ENCODE measurements around the gene CCBE1. TPM values are rescaled to one million over a fixed set of nuclear protein-coding genes. Genes with fewer than 3 reads are reported as not detected.
A peak's percentile ranks its signal among the peaks of the same experiment; 100 is the strongest.

Gene CCBE1
- total and polyA plus RNA-seq, 2 of the 4 experiments (the other 2 are of a cell fraction): 64.8 to 148 TPM

GRCh38 chr18:59484561-59485328 is 212.5 kb downstream of the CCBE1 start:
- no peak overlapping the region for H2BK15ac ChIP-seq (ENCODE audit: low read depth, low read length)
- no peak overlapping the region for H3K4me3 ChIP-seq (ENCODE audit: insufficient read depth, low read depth, low read length)
- no peak overlapping the region for H2BK120ac ChIP-seq (ENCODE audit: low read depth, low read length)
- peak overlapping the region; percentile 89; the same call in 1 of the 2 replicates for H3K18ac ChIP-seq (ENCODE audit: low read depth, low read length)
- H3K9me3 ChIP-seq (ENCODE audit: control insufficient read depth, insufficient read depth, low read length): no peaks in the 10 kb centered on the region
- no CpG with 5 or more reads among the region's 8 CpGs for WGBS, 2 experiments (ENCODE audit: extremely low coverage in 2 of 2, insufficient read length in 1 of 2)
- peak overlapping the region; percentile 16; the same call in 1 of the 2 replicates for H3K4me2 ChIP-seq (ENCODE audit: low read depth, low read length)
- ChIA-PET CTCF (interaction anchor here (0.5 to 1.2 kb wide), 2 partner anchors 12 to 1895 kb away, joined by 3 to 4 read pairs; no protein-coding TSS in a partner anchor), POLR2A (ENCODE audit: unreplicated experiment) (no interaction called here)
- no peak overlapping the region for H2AFZ ChIP-seq (replicated peaks; ENCODE audit: low read length, poor library complexity)
- no peak overlapping the region for H3K14ac ChIP-seq (replicated peaks; ENCODE audit: low read depth, low read length)
- no peak overlapping the region for H2AK5ac ChIP-seq (ENCODE audit: low read depth, low read length)
- ATAC-seq (ENCODE audit: low read depth) (peak; percentile 87), DNase-seq (peak; percentile 96)
- intact Hi-C loops (cut with micrococcal nuclease) (loop anchor here (2.0 to 10.0 kb wide), 2 partner anchors 18 to 120 kb away; no protein-coding TSS in a partner anchor), in situ Hi-C loops (cut with MboI; ENCODE audit: low sequenced_read_pairs) (no loop called here), dilution Hi-C loops (cut with HindIII; ENCODE audit: low sequenced_read_pairs, unreplicated experiment) (no loop called here)
- H4K91ac ChIP-seq (ENCODE audit: insufficient read depth, low read depth, low read length): no peak overlapping the region
- H3K27ac ChIP-seq (ENCODE audit: insufficient read depth, low read length): peak overlapping the region; percentile 48; the same call in 1 of the 2 replicates
- H4K20me1 ChIP-seq (ENCODE audit: insufficient read depth, low read length): peaks cover 14% of the 10 kb centered on the region; the same call in 1 of the 2 replicates
- peaks cover 9% of the 10 kb centered on the region for H3K9me1 ChIP-seq (ENCODE audit: insufficient read depth, low read length)
- H3K4me1 ChIP-seq (ENCODE audit: control insufficient read depth, insufficient read depth, low read length): peaks cover 8% of the 10 kb centered on the region
- no TSS peak for BruUV-seq (replicated peaks)
- H3K56ac ChIP-seq (ENCODE audit: extremely low read depth, insufficient read depth, low read length): no peak overlapping the region
- TF ChIP-seq, protein P1, sequence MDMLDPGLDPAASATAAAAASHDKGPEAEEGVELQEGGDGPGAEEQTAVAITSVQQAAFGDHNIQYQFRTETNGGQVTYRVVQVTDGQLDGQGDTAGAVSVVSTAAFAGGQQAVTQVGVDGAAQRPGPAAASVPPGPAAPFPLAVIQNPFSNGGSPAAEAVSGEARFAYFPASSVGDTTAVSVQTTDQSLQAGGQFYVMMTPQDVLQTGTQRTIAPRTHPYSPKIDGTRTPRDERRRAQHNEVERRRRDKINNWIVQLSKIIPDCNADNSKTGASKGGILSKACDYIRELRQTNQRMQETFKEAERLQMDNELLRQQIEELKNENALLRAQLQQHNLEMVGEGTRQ (IDR thresholded peaks at IDR 0.05; ENCODE audit: low read depth, low read length): peak; percentile 61
- TF ChIP-seq NFE2L2 (IDR thresholded peaks at IDR 0.05; ENCODE audit: low read depth, low read length) (no peak), CEBPB (IDR thresholded peaks at IDR 0.05; ENCODE audit: low read depth, low read length) (peak; percentile 94), BHLHE40 (IDR thresholded peaks at IDR 0.05; ENCODE audit: low read depth, low read length) (peak; percentile 98), CHD1 (IDR thresholded peaks at IDR 0.05; ENCODE audit: low read depth, low read length) (no peak), RCOR1 (IDR thresholded peaks at IDR 0.05; ENCODE audit: insufficient replicate concordance, low read length) (no peak), MXI1 (IDR thresholded peaks at IDR 0.05; ENCODE audit: borderline replicate concordance, low read depth, low read length) (peak; percentile 62; the same call in 1 of the 2 replicates)
- H4K5ac ChIP-seq (ENCODE audit: low read depth, low read length): no peak overlapping the region
- no peak overlapping the region for H3K4ac ChIP-seq (ENCODE audit: low read depth, low read length)
- no peak overlapping the region for H3K9ac ChIP-seq (ENCODE audit: low read depth, low read length)
- H4K8ac ChIP-seq (ENCODE audit: low read depth in 2 of 2, low read length in 2 of 2): 0 out of 4 replicates have a peak overlapping the region, but pooled peaks of 1 of the 2 experiments have one; percentile 33
- no peak overlapping the region for H2BK5ac ChIP-seq (ENCODE audit: low read depth, low read length, poor library complexity, severe bottlenecking)
- no peaks in the 10 kb centered on the region for H3K27me3 ChIP-seq (ENCODE audit: control insufficient read depth, insufficient read depth, low read length)
- no peaks in the 10 kb centered on the region for H3K36me3 ChIP-seq (ENCODE audit: control insufficient read depth, insufficient read depth, low read length)
- H2BK20ac ChIP-seq (ENCODE audit: low read depth, low read length): 0 out of 2 replicates have a peak overlapping the region, but pooled peaks have one; percentile 12
- peaks cover 8 to 33% of the 10 kb centered on the region in 2 experiments; a peak in 3 of 4 replicates for H3K79me1 ChIP-seq (ENCODE audit: low read depth in 1 of 2, low read length in 2 of 2)
- no peak overlapping the region for H2AK9ac ChIP-seq (replicated peaks; ENCODE audit: low read depth, low read length, poor library complexity)
- no peak overlapping the region; the same call in 1 of the 2 replicates for H3K23ac ChIP-seq (ENCODE audit: low read depth, low read length)

Data from IMR-90 (cell line).